HG03135 (cell line): ENCODE measurements around the gene ARL6IP1.
"Not testable (repeated sequence)": the region's sequence is repeated elsewhere in the genome, so short reads cannot be mapped to it uniquely, and the experiment has no call there.

Experiments
- ATAC-seq: cut with Tn5 transposase; IDR thresholded peaks from one replicate; pipeline ENCODE4 v1.9.1; 2021; ENCODE audit warnings: mild to moderate bottlenecking, moderate library complexity; ENCODE audit not compliant: unreplicated experiment

ARL6IP1 gene

DNA sequence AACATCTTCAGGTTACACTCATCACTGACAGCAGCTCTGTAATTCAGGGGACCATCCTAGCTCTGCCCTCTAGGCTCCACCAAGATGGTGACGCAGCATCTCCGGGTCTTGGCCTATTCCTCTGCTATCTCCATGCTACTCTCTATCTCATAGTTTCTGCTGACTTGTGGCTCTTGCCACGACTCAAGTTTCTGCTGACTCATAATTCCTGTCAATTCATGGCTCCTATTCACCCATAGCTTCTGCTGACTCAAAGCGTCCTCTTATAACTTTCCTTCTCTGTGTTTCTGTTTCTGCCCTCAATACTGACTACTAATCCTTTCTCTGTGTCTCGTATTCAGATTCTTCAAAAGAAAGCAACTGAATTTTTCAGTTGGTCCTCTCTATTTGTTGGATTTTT lies 38.6 kb downstream of the ARL6IP1 start:
- peak; percentile 53 for ATAC-seq

DNA sequence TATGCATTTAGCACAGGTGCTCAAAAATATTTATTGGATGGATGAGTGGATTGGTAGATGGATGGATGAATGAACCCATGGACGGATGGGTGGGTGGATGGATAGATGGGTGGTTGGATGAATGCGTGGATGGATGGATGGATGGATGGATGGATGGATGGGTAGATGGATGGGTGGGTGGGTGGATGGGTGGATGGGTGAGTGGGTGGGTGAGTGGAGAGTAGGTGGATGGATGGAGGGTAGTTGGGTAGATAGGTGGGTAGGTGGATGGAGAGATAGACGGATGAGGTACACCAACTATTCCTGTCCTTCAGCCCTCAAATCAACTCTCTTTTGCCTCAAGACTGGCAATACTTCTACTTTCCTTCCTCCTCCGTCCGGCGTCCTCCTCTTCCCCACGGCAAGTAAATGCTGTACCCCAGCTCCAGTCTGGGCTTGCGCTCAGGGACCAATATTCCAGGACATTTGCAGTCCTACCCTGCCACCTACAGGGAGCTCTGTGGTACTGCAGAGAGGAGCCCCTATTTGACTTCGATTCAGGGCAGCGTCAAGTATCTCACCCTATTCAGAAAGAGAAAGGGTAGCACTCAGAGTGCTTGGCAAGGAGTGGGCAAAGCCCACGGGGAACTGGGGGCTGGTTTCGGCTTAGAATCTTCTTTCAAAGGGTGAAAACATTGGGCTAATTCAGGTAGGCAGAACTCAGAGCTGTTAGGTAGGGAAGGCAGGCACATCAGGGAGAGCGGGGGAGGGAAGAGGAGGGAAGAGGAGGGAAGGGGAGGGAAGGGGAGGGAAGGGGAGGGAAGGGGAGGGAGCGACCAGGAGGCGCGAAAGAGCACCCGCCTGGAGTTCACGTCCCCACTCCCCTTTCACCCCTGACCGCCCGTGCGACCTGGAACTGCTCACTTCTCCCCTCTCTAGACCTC lies 41.5 kb downstream of the ARL6IP1 start:
- ATAC-seq = peak; percentile 50

DNA sequence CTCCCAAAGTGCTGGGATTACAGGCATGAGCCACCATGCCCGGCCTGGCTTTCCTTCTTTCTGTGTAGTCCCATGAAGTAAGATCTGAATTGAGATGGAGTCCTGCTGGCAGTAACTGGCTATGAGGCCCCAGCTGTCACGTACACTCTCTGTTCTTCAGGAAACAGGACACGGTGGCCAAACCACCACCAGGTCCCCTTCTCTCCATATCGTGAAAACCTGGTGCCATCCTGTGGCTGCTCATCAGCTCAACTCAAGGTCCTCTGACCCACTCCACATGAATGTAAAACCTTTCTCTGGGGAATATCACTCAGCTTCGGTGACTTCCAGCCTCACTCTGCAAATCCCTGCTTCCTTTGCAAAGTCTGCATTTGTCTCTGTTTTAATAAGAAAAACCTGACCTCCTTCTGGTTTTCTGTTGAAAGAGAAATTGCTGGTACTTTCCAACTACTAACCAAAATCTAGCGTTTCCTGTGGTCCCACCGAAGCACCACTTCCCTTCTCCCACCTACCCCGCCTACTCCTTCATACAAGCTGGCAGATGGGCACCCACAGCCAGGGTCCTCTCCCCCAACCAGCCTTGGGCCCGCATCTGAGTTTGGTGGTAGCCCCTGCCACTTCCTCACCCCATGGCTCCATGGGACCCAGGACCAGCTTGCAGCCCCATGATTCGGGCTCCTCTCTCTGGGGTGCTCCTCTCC lies 43.2 kb downstream of the ARL6IP1 start:
- peak; percentile 42 for ATAC-seq

DNA sequence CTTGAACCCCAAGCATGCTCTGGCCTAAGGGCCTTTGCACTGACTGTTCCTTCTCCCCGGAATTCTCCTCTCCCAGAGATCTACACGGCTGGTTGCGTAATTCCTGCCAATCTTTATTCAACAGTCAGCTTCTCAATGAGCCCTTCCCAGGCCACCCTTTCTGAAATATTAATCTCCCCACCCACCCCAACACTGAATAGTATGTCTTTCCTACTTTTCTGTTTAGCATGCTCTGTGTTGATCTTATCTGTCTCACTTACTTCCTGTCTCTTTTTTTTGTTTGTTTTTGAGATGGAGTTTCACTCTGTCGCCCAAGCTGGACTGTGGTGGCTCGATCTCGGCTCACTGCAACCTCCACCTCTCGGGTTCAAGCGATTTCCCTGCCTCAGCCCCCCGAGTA lies 44.7 kb downstream of the ARL6IP1 start:
- not testable (repeated sequence) for ATAC-seq

DNA sequence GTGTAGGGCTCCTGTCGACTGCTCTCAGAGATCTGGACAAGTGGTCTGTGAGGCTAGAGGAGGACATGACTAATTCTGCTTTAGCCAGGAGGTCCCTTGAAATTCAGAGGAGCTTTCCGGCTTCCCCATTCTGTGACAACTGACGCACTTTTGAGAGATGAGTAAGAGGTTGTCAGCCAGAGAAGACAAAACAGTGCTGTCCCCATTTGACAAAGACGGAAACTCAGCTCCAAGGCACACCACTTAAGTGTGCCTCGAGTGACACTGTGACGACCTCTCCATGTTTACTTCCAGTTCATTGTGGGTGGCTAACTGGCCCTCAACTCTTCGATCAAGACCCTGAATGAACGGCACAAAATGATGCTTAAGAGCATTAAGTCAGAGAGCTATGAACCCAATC lies 58.5 kb downstream of the ARL6IP1 start:
- not testable (repeated sequence) for ATAC-seq
